Fibroblast of the aortic adventitia (primary cell): ENCODE measurements around the gene COL18A1. TPM values are rescaled to one million over a fixed set of nuclear protein-coding genes. Genes with fewer than 3 reads are reported as not detected.

Experiments used
- DNase-seq: peaks from one replicate; pipeline ENCODE4 v3.0.0-alpha.2; 2010; ENCODE audit warnings: low read depth
- H3K4me3 ChIP-seq: 2 replicates; pipeline ENCODE4 v1.5.1; 2011; ENCODE audit warnings: low read depth, mild to moderate bottlenecking, control low read depth, low read length, moderate library complexity
- CTCF ChIP-seq: IDR thresholded peaks from 2 replicates; pipeline ENCODE4 v1.5.1; 2011; ENCODE audit warnings: mild to moderate bottlenecking, low read length, control low read depth, inconsistent platforms; ENCODE audit not compliant: insufficient read depth
- total RNA-seq: library from RNA; depleted of rRNA; stranded (reverse); fragments of >200 nt; gene quantifications from 2 replicates; pipeline ENCODE4 v1.2.3, GENCODE V29; 2012; ENCODE audit warnings: low replicate concordance

Gene COL18A1
- total RNA-seq, 1 donor = 57.9 TPM

GRCh38 chr21:45544449-45545235 lies 139.7 kb downstream of the COL18A1 start:
- no peak for TF ChIP-seq CTCF
- H3K4me3 ChIP-seq = no peak overlapping the region
- DNase-seq = no peak

GRCh38 chr21:45545236-45545570 lies 140.2 kb downstream of the COL18A1 start:
- no peak overlapping the region for H3K4me3 ChIP-seq
- TF ChIP-seq CTCF = no peak
- no peak for DNase-seq

- DNase-seq = no peak
- no peak overlapping the region for H3K4me3 ChIP-seq
- no peak for TF ChIP-seq CTCF
Observed at GRCh38 chr21:45545691-45546531, 140.9 kb downstream of the COL18A1 start.

GRCh38 chr21:45546636-45547544 lies 141.9 kb downstream of the COL18A1 start:
- no peak for TF ChIP-seq CTCF
- DNase-seq = no peak
- H3K4me3 ChIP-seq = no peak overlapping the region

GRCh38 chr21:45547545-45547900 lies 142.6 kb downstream of the COL18A1 start:
- no peak overlapping the region for H3K4me3 ChIP-seq
- no peak for DNase-seq
- TF ChIP-seq CTCF = no peak

- DNase-seq = no peak
- no peak for TF ChIP-seq CTCF
- no peak overlapping the region for H3K4me3 ChIP-seq
Observed at GRCh38 chr21:45548711-45549491, 143.9 kb downstream of the COL18A1 start.
